Central memory CD8-positive, alpha-beta T cell (primary cell): Measurements from ENCODE around the gene RAD51AP1.

Experiments
- ATAC-seq: fragments of 150-1000 bp; cut with Tn5 transposase; replicated peaks from 2 replicates; pipeline ENCODE4 v1.10.0; 2022; ENCODE audit warnings: mild to moderate bottlenecking, moderate FRiP score, moderate number of reproducible peaks; ENCODE audit not compliant: poor library complexity, severe bottlenecking; ENCODE audit errors: extremely low read depth
- DNase-seq, 2 donors: peaks; one replicate each; pipeline ENCODE4 v3.0.0; 2021; ENCODE audit warnings: low spot score in 2 of 2
- H3K27ac Mint-ChIP-seq: one replicate; pipeline ENCODE4 v1.8.0; 2022; ENCODE audit warnings: low read depth, mild to moderate bottlenecking, moderate library complexity, mixed read lengths
- H3K27me3 Mint-ChIP-seq: one replicate; pipeline ENCODE4 v1.8.0; 2022; ENCODE audit warnings: mixed read lengths
- H3K36me3 Mint-ChIP-seq: one replicate; pipeline ENCODE4 v1.8.0; 2022; ENCODE audit warnings: mild to moderate bottlenecking, moderate library complexity, mixed read lengths; ENCODE audit not compliant: insufficient read depth
- H3K4me1 Mint-ChIP-seq: one replicate; pipeline ENCODE4 v1.8.0; 2022; ENCODE audit warnings: mixed read lengths
- H3K4me3 Mint-ChIP-seq: one replicate; pipeline ENCODE4 v1.8.0; 2022; ENCODE audit warnings: mild to moderate bottlenecking, moderate library complexity, mixed read lengths
- H3K9me3 Mint-ChIP-seq: one replicate; pipeline ENCODE4 v1.8.0; 2022; ENCODE audit warnings: mixed read lengths

Gene RAD51AP1

DNA sequence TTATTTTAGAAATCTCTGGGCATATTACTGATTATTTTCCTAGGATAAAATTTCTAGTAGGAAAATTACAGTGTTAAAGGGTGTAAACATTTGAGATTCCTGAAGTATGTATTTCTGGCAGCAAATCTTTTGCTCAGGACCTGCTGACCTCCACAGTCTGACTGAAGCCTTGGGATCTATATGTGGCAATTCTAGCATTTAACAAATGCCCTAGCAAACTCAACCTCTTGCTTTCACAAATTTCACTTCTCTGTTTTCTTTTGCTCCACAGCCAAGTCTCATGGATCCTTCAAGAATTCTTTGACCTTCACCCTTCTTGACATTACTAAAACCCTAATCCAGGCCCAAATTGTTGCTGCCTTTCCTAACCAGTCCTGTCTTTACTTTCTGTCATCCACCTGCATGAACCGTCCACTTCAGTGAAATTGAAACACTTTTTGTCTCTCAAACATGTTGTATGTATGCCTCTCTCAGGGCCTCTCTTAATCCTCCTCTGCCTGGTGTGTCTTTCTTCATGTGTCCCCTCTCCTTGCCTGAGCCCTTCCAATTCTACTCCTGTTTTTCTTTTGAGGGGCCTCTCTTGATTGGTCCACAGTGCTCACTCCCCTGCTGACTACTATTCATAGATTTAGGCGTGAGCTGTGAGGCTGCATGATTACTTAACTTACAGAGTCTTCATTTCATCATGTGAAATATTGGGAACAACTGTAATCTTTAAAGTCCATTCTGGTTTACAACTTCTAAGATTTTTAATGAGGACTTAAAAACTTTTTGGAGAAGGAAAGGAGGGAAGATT is 18.2 kb downstream of the RAD51AP1 start:
- no peak overlapping the region for H3K4me3 Mint-ChIP-seq
- H3K36me3 Mint-ChIP-seq: no peaks in the 10 kb centered on the region
- no peaks in the 10 kb centered on the region for H3K9me3 Mint-ChIP-seq
- H3K27me3 Mint-ChIP-seq: no peaks in the 10 kb centered on the region
- no peak for DNase-seq
- no peaks in the 10 kb centered on the region for H3K4me1 Mint-ChIP-seq
- no peak overlapping the region for H3K27ac Mint-ChIP-seq
- no peak for ATAC-seq

- Mint-ChIP-seq H3K4me3 (no peak overlapping the region), H3K36me3 (no peaks in the 10 kb centered on the region), H3K27me3 (no peaks in the 10 kb centered on the region), H3K27ac (no peak overlapping the region), H3K9me3 (no peaks in the 10 kb centered on the region), H3K4me1 (no peaks in the 10 kb centered on the region)
- DNase-seq: no peak
- no peak for ATAC-seq
Measured at GRCh38 chr12:4557586-4557985, 18.9 kb downstream of the RAD51AP1 start.

- Mint-ChIP-seq H3K27me3 (no peaks in the 10 kb centered on the region), H3K4me3 (no peak overlapping the region), H3K9me3 (no peaks in the 10 kb centered on the region), H3K36me3 (no peaks in the 10 kb centered on the region), H3K4me1 (no peaks in the 10 kb centered on the region), H3K27ac (no peak overlapping the region)
- ATAC-seq (no peak), DNase-seq (no peak)
Measured at GRCh38 chr12:4558171-4558570, 19.5 kb downstream of the RAD51AP1 start.

GRCh38 chr12:4562034-4562657 is 23.5 kb downstream of the RAD51AP1 start, which contains the start of gene DYRK4:
DYRK4 (plus strand) TSS chr12:4562208; CDS start chr12:4562246, 38 bp downstream.
- DNase-seq (no peak), ATAC-seq (no peak)
- no peaks in the 10 kb centered on the region for H3K27me3 Mint-ChIP-seq
- no peaks in the 10 kb centered on the region for H3K36me3 Mint-ChIP-seq
- no peaks in the 10 kb centered on the region for H3K4me1 Mint-ChIP-seq
- H3K4me3 Mint-ChIP-seq: no peak within 1 kb of the TSS
- no peak within 1 kb of the TSS for H3K27ac Mint-ChIP-seq
- no peaks in the 10 kb centered on the region for H3K9me3 Mint-ChIP-seq

- no peak for DNase-seq
- ATAC-seq: no peak
- H3K4me1 Mint-ChIP-seq: no peaks in the 10 kb centered on the region
- no peaks in the 10 kb centered on the region for H3K36me3 Mint-ChIP-seq
- H3K4me3 Mint-ChIP-seq: no peak overlapping the region
- no peak overlapping the region for H3K27ac Mint-ChIP-seq
- H3K9me3 Mint-ChIP-seq: no peaks in the 10 kb centered on the region
- H3K27me3 Mint-ChIP-seq: no peaks in the 10 kb centered on the region
Measured at GRCh38 chr12:4563336-4563735, 24.6 kb downstream of the RAD51AP1 start.

GRCh38 chr12:4564818-4565217 is 26.1 kb downstream of the RAD51AP1 start:
- H3K9me3 Mint-ChIP-seq: no peaks in the 10 kb centered on the region
- no peak for DNase-seq
- no peaks in the 10 kb centered on the region for H3K4me1 Mint-ChIP-seq
- no peaks in the 10 kb centered on the region for H3K27me3 Mint-ChIP-seq
- H3K27ac Mint-ChIP-seq: no peak overlapping the region
- no peak for ATAC-seq
- no peak overlapping the region for H3K4me3 Mint-ChIP-seq
- no peaks in the 10 kb centered on the region for H3K36me3 Mint-ChIP-seq

GRCh38 chr12:4566474-4566873 is 27.8 kb downstream of the RAD51AP1 start:
- DNase-seq (no peak), ATAC-seq (no peak)
- no peaks in the 10 kb centered on the region for H3K4me1 Mint-ChIP-seq

GRCh38 chr12:4567073-4567881 is 28.6 kb downstream of the RAD51AP1 start:
- DNase-seq (no peak), ATAC-seq (no peak)
- H3K36me3 Mint-ChIP-seq: no peaks in the 10 kb centered on the region
- no peaks in the 10 kb centered on the region for H3K4me1 Mint-ChIP-seq
- no peak overlapping the region for H3K4me3 Mint-ChIP-seq
- no peaks in the 10 kb centered on the region for H3K27me3 Mint-ChIP-seq
- no peaks in the 10 kb centered on the region for H3K9me3 Mint-ChIP-seq
- no peak overlapping the region for H3K27ac Mint-ChIP-seq

More at GRCh38 chr12:4566474-4566873, 27.8 kb downstream of the RAD51AP1 start:
- Mint-ChIP-seq H3K36me3 (no peaks in the 10 kb centered on the region), H3K4me3 (no peak overlapping the region), H3K27ac (no peak overlapping the region), H3K27me3 (no peaks in the 10 kb centered on the region), H3K9me3 (no peaks in the 10 kb centered on the region)

GRCh38 chr12:4569261-4569660 is 30.6 kb downstream of the RAD51AP1 start:
- ATAC-seq (no peak), DNase-seq (no peak)
- Mint-ChIP-seq H3K36me3 (no peaks in the 10 kb centered on the region), H3K9me3 (no peaks in the 10 kb centered on the region), H3K4me3 (no peak overlapping the region), H3K4me1 (no peaks in the 10 kb centered on the region), H3K27ac (no peak overlapping the region), H3K27me3 (no peaks in the 10 kb centered on the region)

DNA sequence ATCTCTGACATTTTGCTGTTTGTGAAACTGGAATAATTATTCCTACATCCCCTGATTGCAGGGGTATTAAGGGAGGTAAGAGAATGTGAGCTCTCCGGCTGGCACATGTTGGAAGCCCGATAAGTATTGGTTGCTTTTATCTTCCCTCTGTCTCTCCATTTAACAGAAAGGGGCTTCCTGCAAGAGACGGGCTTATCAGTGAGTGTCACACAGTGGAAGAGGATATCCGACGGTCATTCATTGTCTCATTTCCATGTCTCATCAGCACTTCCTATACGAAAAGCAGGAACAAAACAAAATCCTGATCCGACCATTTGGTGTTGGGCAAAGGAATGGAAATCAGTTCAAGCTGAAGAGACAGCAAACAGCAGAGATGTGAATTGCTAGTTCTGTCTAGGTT is 34.0 kb downstream of the RAD51AP1 start:
- Mint-ChIP-seq H3K27me3 (no peaks in the 10 kb centered on the region), H3K4me1 (no peaks in the 10 kb centered on the region), H3K27ac (no peak overlapping the region), H3K9me3 (no peaks in the 10 kb centered on the region), H3K36me3 (no peaks in the 10 kb centered on the region), H3K4me3 (no peak overlapping the region)
- DNase-seq (no peak), ATAC-seq (no peak)

- DNase-seq: no peak
Measured at GRCh38 chr12:4579305-4580102, 40.8 kb downstream of the RAD51AP1 start.

DNA sequence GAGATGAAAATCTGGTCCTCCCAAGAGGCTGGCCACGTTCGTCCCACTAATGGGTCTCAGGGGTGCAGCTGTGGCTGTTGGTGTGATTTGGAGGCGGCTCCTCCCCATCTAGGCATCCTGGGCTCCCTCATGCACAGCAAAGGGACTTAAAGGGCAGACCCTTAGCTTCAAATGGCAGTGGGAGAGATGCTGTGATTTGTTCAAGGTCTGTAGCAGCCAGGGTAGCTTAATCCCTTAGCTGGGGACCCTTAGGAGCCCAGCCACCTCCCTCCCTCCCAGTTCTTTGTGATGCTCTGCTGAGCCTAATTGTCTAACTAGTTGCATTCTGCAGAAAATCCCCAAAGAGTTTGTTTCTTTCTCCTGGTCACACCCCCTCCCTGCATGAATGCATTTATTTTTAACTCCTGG is 41.6 kb downstream of the RAD51AP1 start:
- Mint-ChIP-seq H3K4me3 (no peak overlapping the region), H3K4me1 (no peaks in the 10 kb centered on the region), H3K27ac (no peak overlapping the region), H3K9me3 (no peaks in the 10 kb centered on the region), H3K27me3 (peaks cover 42% of the 10 kb centered on the region), H3K36me3 (no peaks in the 10 kb centered on the region)
- DNase-seq (no peak), ATAC-seq (no peak)

More at GRCh38 chr12:4579305-4580102, 40.8 kb downstream of the RAD51AP1 start:
- no peak overlapping the region for H3K27ac Mint-ChIP-seq
- ATAC-seq: no peak
- peaks cover 42% of the 10 kb centered on the region for H3K27me3 Mint-ChIP-seq
- H3K4me1 Mint-ChIP-seq: no peaks in the 10 kb centered on the region
- H3K36me3 Mint-ChIP-seq: no peaks in the 10 kb centered on the region
- H3K4me3 Mint-ChIP-seq: no peak overlapping the region
- H3K9me3 Mint-ChIP-seq: no peaks in the 10 kb centered on the region
